Measurements from ENCODE around the gene PSTPIP1.

PSTPIP1 gene

GRCh38 chr15:77020348-77021087 is 25.6 kb downstream of the PSTPIP1 start:
- DNase-seq = no peak

DNA sequence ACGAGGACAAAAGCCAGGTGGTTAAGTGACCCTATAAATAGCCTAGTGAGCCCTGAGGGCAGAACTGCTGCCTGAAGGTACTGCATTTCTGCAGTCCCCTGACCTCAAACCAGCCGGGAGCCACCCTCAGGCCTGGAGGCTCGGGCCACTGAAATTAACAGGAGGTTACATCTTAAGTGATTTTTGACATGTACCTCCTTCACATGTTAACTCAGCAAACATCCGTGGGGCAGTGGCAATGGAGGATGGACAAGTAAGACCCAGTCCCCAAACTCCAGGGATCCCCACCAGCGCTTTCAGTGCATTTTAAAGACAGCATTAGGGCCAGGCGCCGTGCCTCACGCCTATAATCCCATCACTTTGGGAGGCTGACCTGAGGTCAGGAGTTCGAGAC is 26.2 kb downstream of the PSTPIP1 start:
- DNase-seq = no peak

DNA sequence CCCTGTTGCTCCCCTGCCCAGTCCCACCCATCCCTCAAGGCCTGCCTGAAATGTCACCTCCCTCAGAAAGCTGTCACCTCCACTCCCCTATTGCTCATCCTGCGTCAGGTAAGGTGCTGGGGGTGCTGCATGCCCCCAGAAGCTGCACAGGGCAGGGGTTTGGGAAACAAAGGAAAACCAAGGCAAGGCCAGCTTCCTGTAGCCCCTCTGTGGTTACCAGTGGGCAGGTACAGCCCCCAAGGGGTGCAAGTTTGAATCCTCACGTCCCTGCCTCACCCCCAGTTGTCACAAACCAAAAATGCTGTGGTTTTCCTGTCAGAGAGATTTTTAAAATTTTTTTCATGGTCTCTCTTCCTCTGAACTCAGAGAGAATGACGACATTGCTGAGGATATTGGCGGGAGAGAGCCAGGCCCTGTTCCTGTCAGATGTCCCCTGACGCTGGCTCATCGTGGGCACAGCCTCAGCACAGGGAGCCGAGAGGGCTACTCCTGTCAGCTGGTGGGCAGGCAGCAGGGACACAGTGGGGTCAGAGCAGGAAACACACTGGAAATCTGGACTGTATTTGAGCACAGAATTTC is 27.0 kb downstream of the PSTPIP1 start:
- no peak for DNase-seq

DNA sequence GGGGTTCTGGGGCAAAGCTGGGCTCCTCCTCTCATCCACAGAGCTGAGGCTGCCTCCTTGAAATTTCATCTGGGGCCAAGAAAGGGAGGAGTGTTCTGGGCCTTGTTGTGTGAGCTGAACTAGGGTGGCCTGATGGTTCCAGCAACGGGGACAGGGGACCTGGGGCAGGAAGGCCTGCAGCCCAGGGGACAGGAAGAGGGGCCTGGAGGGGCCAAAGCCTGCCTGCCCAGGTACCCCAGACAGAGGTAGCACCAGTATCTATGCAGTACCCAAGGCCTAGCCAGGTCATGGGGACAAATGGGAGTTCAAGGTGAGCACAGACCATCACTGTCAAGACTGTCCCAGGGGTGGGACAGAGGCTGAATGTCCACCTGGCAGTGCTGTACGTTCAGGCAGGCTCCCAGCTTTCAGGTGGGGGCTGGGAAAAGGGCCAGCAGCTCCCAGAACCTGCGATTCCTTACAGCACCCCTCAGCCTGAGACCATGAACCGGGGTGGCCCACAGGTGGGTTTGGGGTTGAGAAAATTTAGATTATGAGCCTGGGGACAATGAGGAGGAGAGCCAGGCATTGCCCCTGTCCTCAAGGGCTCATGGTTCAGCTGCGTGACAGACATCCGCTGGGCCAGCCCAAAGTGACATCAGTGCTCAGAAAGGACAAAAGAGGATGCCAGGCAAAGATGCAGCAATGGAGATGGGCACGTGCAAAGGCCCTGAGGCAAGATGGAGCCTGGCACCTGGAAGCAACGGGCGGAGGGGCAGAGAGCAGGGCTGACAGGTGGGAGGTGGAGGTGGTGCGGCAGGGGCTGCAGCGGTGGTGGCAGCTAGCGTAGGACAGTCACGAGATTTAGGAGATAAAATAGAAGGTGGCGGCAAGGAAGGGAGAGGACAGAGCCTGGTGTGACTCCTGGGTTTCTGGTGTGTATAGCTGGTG is 28.0 kb downstream of the PSTPIP1 start:
- no peak for DNase-seq

- peak; percentile 51 for DNase-seq
Measured at GRCh38 chr15:77023576-77024272, 28.8 kb downstream of the PSTPIP1 start.

DNA sequence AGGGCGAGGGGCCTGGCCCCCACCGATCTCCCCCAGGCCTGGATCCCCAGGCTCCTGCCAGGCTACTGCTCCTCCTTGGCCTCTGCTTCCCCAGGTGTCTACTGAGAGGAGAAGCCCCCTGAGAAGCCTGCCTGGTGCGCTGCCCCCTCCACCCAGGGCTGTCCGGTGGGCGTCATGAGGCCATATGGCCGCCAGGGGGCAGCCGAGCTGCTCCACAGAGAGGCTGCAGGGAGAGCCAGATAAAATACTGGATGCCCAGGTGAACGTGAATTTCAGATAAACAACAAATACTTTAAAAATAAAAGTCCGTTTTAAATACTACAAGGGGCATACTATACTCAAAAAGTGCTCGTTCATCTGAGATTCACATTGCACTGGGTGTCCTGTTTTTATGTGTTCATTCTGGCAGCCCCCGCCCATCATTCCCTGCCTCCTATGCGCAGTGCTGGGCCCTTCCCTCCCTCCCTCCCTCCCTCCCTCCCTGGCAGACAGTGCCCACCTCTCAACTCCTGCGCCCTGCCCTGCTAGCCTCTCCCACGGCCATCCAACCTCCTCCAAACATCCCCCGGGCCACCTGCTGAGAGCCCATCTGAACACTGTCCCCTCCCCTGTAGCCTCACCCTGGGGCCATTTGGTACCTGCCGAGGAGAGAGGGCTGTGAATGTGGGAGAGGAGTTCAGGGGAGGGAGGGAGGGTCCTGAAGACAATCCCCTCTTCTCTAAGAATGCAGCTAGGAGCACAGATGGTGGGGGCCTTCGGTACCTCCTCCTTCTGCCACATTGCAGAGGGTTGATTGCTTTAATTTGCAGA is 29.6 kb downstream of the PSTPIP1 start:
- DNase-seq = peak; percentile 68

- DNase-seq = no peak
Measured at GRCh38 chr15:77025083-77025901, 30.4 kb downstream of the PSTPIP1 start.

DNA sequence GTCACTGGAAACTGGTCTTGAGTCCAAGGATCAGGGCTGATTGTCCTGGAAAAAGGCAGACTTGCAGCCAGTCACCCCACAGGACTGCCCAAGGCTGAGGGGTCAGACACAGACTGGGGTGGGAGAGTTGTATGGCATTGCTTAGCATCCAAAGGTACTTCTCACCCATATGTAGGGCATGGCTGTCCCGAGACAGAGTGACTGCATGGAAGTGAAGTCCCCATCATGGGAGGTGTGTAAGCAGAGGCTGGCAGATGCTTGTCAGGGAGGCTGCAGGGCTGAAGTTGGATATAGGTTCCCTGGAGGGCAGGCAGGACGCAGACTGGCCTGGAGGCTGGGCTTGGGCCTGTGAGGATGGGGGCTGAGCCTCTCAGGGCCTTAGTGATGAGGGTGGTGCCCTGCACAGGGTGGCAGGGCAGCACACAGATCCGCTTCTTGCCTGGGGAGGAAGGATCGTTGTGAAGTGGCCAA is 31.1 kb downstream of the PSTPIP1 start:
- DNase-seq = peak; percentile 10

DNA sequence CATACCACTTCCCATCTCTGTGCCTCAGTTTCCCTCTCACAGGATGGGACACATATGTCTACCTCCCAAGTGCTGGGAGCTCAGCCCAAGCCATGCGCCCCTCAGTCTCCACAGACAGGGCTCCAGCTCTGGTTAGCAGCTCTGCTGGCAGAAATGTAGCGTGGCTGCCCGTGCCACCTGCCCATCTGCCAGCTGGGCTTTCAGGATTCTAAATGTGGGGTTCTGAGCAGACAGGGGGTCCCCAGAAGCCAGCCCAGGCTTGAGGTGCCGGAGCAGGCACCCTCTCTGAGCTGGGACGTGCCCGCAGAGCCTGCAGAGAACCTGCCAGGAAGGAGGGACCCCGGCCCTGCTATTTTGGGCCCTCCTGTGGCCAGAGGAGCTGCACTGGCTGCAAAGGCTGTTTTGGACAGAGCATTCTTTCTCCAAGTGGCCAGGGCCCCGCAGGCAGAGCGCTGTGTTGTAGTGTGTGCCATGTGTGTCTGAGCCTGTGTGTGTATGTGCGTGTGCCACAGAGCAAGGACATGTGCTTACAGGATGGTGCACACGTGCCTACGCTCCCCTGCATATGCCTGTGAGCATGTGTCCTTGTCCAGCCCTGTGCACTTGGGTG is 31.7 kb downstream of the PSTPIP1 start:
- peak; percentile 9 for DNase-seq

- no peak for DNase-seq
Measured at GRCh38 chr15:77027111-77027696, 32.3 kb downstream of the PSTPIP1 start.

DNA sequence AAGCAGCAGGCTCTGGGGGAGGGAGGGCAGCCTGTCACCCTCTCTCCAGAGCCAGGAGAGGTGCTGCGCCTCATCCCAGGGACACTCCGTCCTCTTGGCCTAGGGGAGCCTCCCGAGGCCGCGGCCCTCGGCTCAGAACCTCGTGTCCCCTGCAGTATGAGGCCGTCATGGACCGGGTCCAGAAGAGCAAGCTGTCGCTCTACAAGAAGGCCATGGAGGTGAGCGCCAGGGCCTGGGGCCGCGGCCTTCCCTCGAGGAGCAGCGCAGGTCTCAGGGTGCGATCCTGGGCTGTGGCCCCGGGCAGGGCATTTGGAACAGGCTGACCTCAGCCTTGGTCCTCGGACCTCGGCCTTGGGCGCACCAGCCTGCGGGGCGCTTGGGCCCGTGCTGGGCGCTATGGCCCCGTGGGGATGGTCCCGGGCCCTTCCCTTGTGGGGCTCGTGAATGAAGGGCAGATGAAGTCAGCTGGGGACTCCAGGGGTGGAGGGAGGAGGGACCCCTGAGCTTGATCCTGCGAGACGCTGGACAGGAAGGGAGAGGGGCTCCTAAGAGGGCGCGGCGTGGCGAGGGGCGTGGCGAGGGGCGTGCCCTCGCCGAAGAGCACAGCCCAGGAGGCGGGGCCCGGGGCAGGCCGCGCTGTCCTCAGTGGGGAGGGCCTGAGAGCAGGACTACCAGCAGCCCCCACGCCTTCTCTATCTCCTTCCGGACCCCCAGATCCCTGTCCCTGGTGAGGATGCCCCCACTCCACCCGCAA is 32.9 kb downstream of the PSTPIP1 start:
- peak; percentile 35 for DNase-seq

GRCh38 chr15:77028451-77029165 is 33.7 kb downstream of the PSTPIP1 start:
- DNase-seq = peak; percentile 17

- DNase-seq = no peak
Measured at GRCh38 chr15:77029166-77030047, 34.5 kb downstream of the PSTPIP1 start.

GRCh38 chr15:77030048-77030927 is 35.4 kb downstream of the PSTPIP1 start:
- DNase-seq = peak; percentile 13

DNA sequence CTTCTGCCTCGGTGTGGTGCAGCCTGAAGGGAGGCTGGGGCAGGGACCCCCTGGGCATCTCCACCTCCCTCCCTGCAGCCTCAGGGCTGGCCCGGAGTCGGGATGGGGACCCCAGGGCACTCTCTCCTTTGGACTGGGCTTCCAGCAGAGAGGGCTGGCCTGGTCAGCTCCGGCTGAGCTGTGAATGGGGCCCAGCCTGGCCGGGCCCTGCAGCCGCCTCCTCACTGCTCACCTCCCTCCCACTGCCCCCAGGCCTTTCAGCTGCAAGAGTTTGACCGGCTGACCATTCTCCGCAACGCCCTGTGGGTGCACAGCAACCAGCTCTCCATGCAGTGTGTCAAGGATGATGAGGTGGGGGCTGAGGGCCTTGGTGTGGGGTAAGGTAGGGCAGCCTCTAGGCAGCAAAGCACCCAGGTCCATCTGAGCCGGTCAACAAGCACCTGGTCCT is 36.0 kb downstream of the PSTPIP1 start:
- no peak for DNase-seq

- DNase-seq = peak; percentile 87
Measured at GRCh38 chr15:77031376-77032050, 36.6 kb downstream of the PSTPIP1 start.

Measured in DMS53 (cell line).